ENCODE data around the gene RCBTB2.
A peak's percentile ranks its signal among the peaks of the same experiment; 100 is the strongest.

RCBTB2 gene

GRCh38 chr13:48551329-48551728, 18.4 kb upstream of the RCBTB2 start:
- no peak for DNase-seq (ENCODE audit: low read depth)
- TF ChIP-seq CTCF (IDR thresholded peaks at IDR 0.05; ENCODE audit: low read depth, low read length, missing control alignments), result no peak
- no peak overlapping the region for H3K4me3 ChIP-seq (ENCODE audit: low read depth, low read length)

- H3K4me3 ChIP-seq (ENCODE audit: low read depth, low read length), result no peak overlapping the region
- no peak for DNase-seq (ENCODE audit: low read depth)
- no peak for TF ChIP-seq CTCF (IDR thresholded peaks at IDR 0.05; ENCODE audit: low read depth, low read length, missing control alignments)
Measured at GRCh38 chr13:48549658-48550057, 16.8 kb upstream of the RCBTB2 start.

- no peak for DNase-seq (ENCODE audit: low read depth)
- no peak overlapping the region for H3K4me3 ChIP-seq (ENCODE audit: low read depth, low read length)
- TF ChIP-seq CTCF (IDR thresholded peaks at IDR 0.05; ENCODE audit: low read depth, low read length, missing control alignments), result no peak
Measured at GRCh38 chr13:48547663-48548092, 14.8 kb upstream of the RCBTB2 start.

GRCh38 chr13:48545608-48546007, 12.7 kb upstream of the RCBTB2 start:
- no peak overlapping the region for H3K4me3 ChIP-seq (ENCODE audit: low read depth, low read length)
- TF ChIP-seq CTCF (IDR thresholded peaks at IDR 0.05; ENCODE audit: low read depth, low read length, missing control alignments), result no peak
- DNase-seq (ENCODE audit: low read depth), result no peak

GRCh38 chr13:48542581-48543341, 9.9 kb upstream of the RCBTB2 start:
- TF ChIP-seq CTCF (IDR thresholded peaks at IDR 0.05; ENCODE audit: low read depth, low read length, missing control alignments), result peak; percentile 10
- H3K4me3 ChIP-seq (ENCODE audit: low read depth, low read length), result no peak overlapping the region
- no peak for DNase-seq (ENCODE audit: low read depth)

GRCh38 chr13:48542138-48542537, 9.3 kb upstream of the RCBTB2 start:
- TF ChIP-seq CTCF (IDR thresholded peaks at IDR 0.05; ENCODE audit: low read depth, low read length, missing control alignments), result no peak

GRCh38 chr13:48539550-48539949, 6.7 kb upstream of the RCBTB2 start:
- DNase-seq (ENCODE audit: low read depth), result no peak
- TF ChIP-seq CTCF (IDR thresholded peaks at IDR 0.05; ENCODE audit: low read depth, low read length, missing control alignments), result no peak
- no peak overlapping the region for H3K4me3 ChIP-seq (ENCODE audit: low read depth, low read length)

More at GRCh38 chr13:48542138-48542537, 9.3 kb upstream of the RCBTB2 start:
- H3K4me3 ChIP-seq (ENCODE audit: low read depth, low read length), result no peak overlapping the region
- DNase-seq (ENCODE audit: low read depth), result no peak

Measured in GM12864 (cell line).